H9 (cell line): ENCODE measurements around the gene SCD. TPM values are rescaled to one million over a fixed set of nuclear protein-coding genes. Genes with fewer than 3 reads are reported as not detected.

Source experiments
- DNase-seq: peaks from one replicate; pipeline ENCODE4 v3.0.0-alpha.2; 2017
- H2AFZ ChIP-seq: one replicate; pipeline ENCODE4 v1.6.1; 2013; ENCODE audit warnings: mild to moderate bottlenecking, low read length, control low read depth, moderate library complexity
- H2AK5ac ChIP-seq: 2 replicates; pipeline ENCODE4 v1.6.1; 2013; ENCODE audit warnings: low read length, control low read depth, mixed read lengths; ENCODE audit not compliant: insufficient read length
- H2BK120ac ChIP-seq: one replicate; pipeline ENCODE4 v1.6.1; 2013; ENCODE audit warnings: low read depth, mild to moderate bottlenecking, low read length, control low read depth, inconsistent platforms; ENCODE audit not compliant: poor library complexity, severe bottlenecking
- H2BK12ac ChIP-seq: 2 replicates; pipeline ENCODE4 v1.6.1; 2013; ENCODE audit warnings: low read length, control low read depth, mixed read lengths, low read depth; ENCODE audit not compliant: insufficient read length
- H2BK15ac ChIP-seq: 2 replicates; pipeline ENCODE4 v1.6.1; 2013; ENCODE audit warnings: low read depth, low read length, control low read depth
- H2BK20ac ChIP-seq: one replicate; pipeline ENCODE4 v1.6.1; 2013; ENCODE audit warnings: low read depth, mild to moderate bottlenecking, low read length, control low read depth, inconsistent platforms; ENCODE audit not compliant: poor library complexity, severe bottlenecking
- H2BK5ac ChIP-seq: 2 replicates; pipeline ENCODE4 v1.6.1; 2013; ENCODE audit warnings: low read length, control low read depth, mixed read lengths; ENCODE audit not compliant: insufficient read length
- H3K14ac ChIP-seq: 2 replicates; pipeline ENCODE4 v1.6.1; 2013; ENCODE audit warnings: low read length, control low read depth; ENCODE audit not compliant: insufficient read depth
- H3K18ac ChIP-seq: 2 replicates; pipeline ENCODE4 v1.6.1; 2013; ENCODE audit warnings: low read depth, mild to moderate bottlenecking, mixed read lengths, low read length, control low read depth; ENCODE audit not compliant: insufficient read length
- H3K23ac ChIP-seq: 2 replicates; pipeline ENCODE4 v1.6.1; 2013; ENCODE audit warnings: low read length, control low read depth, mixed read lengths, low read depth; ENCODE audit not compliant: insufficient read length
- H3K23me2 ChIP-seq: 2 replicates; pipeline ENCODE4 v1.6.1; 2013; ENCODE audit warnings: low read depth, mild to moderate bottlenecking, mixed read lengths, low read length, control low read depth; ENCODE audit not compliant: insufficient read length, poor library complexity, severe bottlenecking
- H3K27ac ChIP-seq: 2 replicates; pipeline ENCODE4 v1.5.1; 2013; ENCODE audit warnings: low read length, control low read depth, mixed read lengths, low read depth; ENCODE audit not compliant: insufficient read length
- H3K27me3 ChIP-seq: 2 replicates; pipeline ENCODE4 v1.6.1; 2013; ENCODE audit warnings: low read length, control low read depth, inconsistent platforms; ENCODE audit not compliant: insufficient read depth
- H3K4ac ChIP-seq: 2 replicates; pipeline ENCODE4 v1.6.1; 2013; ENCODE audit warnings: low read depth, mild to moderate bottlenecking, control low read depth, inconsistent platforms, low read length, moderate library complexity
- H3K4me1 ChIP-seq: 2 replicates; pipeline ENCODE4 v1.6.1; 2013; ENCODE audit warnings: low read length, control low read depth, inconsistent platforms; ENCODE audit not compliant: insufficient read depth
- H3K4me2 ChIP-seq: 2 replicates; pipeline ENCODE4 v1.6.1; 2013; ENCODE audit warnings: low read length, control low read depth, mixed read lengths; ENCODE audit not compliant: insufficient read length, insufficient read depth
- H3K56ac ChIP-seq: 2 replicates; pipeline ENCODE4 v1.6.1; 2013; ENCODE audit warnings: low read depth, mild to moderate bottlenecking, mixed read lengths, low read length, control low read depth; ENCODE audit not compliant: insufficient read length
- H3K79me1 ChIP-seq: 2 replicates; pipeline ENCODE4 v1.6.1; 2013; ENCODE audit warnings: low read depth, mild to moderate bottlenecking, moderate library complexity, low read length, control low read depth, inconsistent platforms; ENCODE audit not compliant: insufficient read depth, poor library complexity, severe bottlenecking
- H3K79me2 ChIP-seq: 2 replicates; pipeline ENCODE4 v1.6.1; 2013; ENCODE audit warnings: low read length, control low read depth, inconsistent platforms; ENCODE audit not compliant: insufficient read depth
- H3K9ac ChIP-seq: 2 replicates; pipeline ENCODE4 v1.6.1; 2013; ENCODE audit warnings: low read length, control low read depth, mixed read lengths; ENCODE audit not compliant: insufficient read length; ENCODE audit errors: extremely low read depth
- H3K9me3 ChIP-seq: one replicate; pipeline ENCODE4 v1.6.1; 2013; ENCODE audit warnings: low read depth, low read length, inconsistent platforms; ENCODE audit not compliant: control insufficient read depth
- H3T11ph ChIP-seq: one replicate; pipeline ENCODE4 v1.6.1; 2013; ENCODE audit warnings: mild to moderate bottlenecking, low read length, control low read depth, inconsistent platforms
- H4K20me1 ChIP-seq: one replicate; pipeline ENCODE4 v1.6.1; 2013; ENCODE audit not compliant: control insufficient read depth, insufficient read length, insufficient read depth
- H4K5ac ChIP-seq: 2 replicates; pipeline ENCODE4 v1.6.1; 2013; ENCODE audit warnings: low read depth, mild to moderate bottlenecking, mixed read lengths, low read length, control low read depth; ENCODE audit not compliant: insufficient read length
- H4K8ac ChIP-seq: replicated peaks from 2 replicates; pipeline ENCODE4 v1.6.1; 2013; ENCODE audit warnings: low read length, control low read depth, mixed read lengths, low read depth; ENCODE audit not compliant: insufficient read length
- H4K91ac ChIP-seq: 2 replicates; pipeline ENCODE4 v1.6.1; 2013; ENCODE audit warnings: low read depth, mild to moderate bottlenecking, moderate library complexity, mixed read lengths, low read length, control low read depth; ENCODE audit not compliant: insufficient read length
- H3K27ac Mint-ChIP-seq, 3 experiments: 2 replicates in 2 of 3; 3 replicates in 1 of 3; pipeline ENCODE4 v1.8.0; 2020 to 2021; ENCODE audit warnings: mixed read lengths in 3 of 3, mild to moderate bottlenecking in 1 of 3, moderate library complexity in 1 of 3
- H3K27me3 Mint-ChIP-seq: 2 replicates; pipeline ENCODE4 v1.8.0; 2021; ENCODE audit warnings: low read depth, mild to moderate bottlenecking, moderate library complexity, mixed read lengths
- H3K36me3 Mint-ChIP-seq, 3 experiments: 2 replicates in 2 of 3; 3 replicates in 1 of 3; pipeline ENCODE4 v1.8.0; 2020 to 2021; ENCODE audit warnings: low read depth in 3 of 3, mixed read lengths in 3 of 3; ENCODE audit not compliant: insufficient read depth in 1 of 3
- H3K4me1 Mint-ChIP-seq, 2 experiments: 2 replicates each; pipeline ENCODE4 v1.8.0; 2020; ENCODE audit warnings: mixed read lengths in 2 of 2
- H3K4me3 Mint-ChIP-seq, 2 experiments: 2 replicates in 1 of 2; 3 replicates in 1 of 2; pipeline ENCODE4 v1.8.0; 2020 to 2021; ENCODE audit warnings: mild to moderate bottlenecking in 2 of 2, mixed read lengths in 2 of 2, moderate library complexity in 1 of 2
- H3K9me3 Mint-ChIP-seq, 2 experiments: 2 replicates in 1 of 2; 3 replicates in 1 of 2; pipeline ENCODE4 v1.8.0; 2020; ENCODE audit warnings: mild to moderate bottlenecking in 2 of 2, mixed read lengths in 2 of 2, moderate library complexity in 1 of 2
- WGBS: extraction: QIAGEN DNeasy Blood & Tissue Kit; methylation state at CpG from one replicate; pipeline ENCODE4 v1.1.7; 2013; ENCODE audit warnings: missing lambda C conversion rate, low lambda C conversion rate, mixed read lengths; ENCODE audit not compliant: insufficient read length; ENCODE audit errors: extremely low coverage; 5-methylcytosine and 5-hydroxymethylcytosine counted together
- total RNA-seq: library from RNA; stranded (reverse); gene quantifications from 2 replicates; pipeline ENCODE4 v1.2.1, GENCODE V29; 2021
- TF ChIP-seq, protein P1 (sequence below): fragments of 200-600 bp; sonication (generic); conservative IDR thresholded peaks from 3 replicates; pipeline ENCODE4 v1.8.0; 2021; ENCODE audit warnings: antibody characterized with exemption, mild to moderate bottlenecking

The SCD gene
- total RNA-seq, 1 experiment from 2014 or later, result 354 TPM

DNA sequence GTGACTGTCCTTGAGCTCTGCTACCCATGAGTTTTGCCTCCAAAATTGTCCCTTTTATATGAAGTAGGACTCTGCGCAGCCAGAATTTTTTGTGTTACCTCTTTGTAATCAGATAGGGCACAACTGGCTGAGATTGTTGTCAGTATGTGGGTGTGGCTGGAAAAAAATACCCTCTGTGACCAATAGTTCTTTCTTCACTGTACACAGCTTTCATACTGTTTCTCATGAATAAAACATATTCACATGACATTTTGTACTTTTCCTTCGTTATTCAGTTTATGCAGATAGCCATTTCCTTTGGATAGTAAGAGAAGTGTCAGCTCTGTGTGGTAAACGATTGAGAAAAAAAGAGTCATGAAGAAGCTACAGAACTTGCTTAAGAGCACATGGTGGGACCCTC lies 66.1 kb downstream of the SCD start:
- Mint-ChIP-seq H3K27me3 (peaks cover 17% of the 10 kb centered on the region), H3K36me3 (no peaks in the 10 kb centered on the region), H3K9me3 (peaks cover 14 to 15% of the 10 kb centered on the region in 2 experiments; a peak in 4 of 5 replicates), H3K4me3 (no peak overlapping the region), H3K4me1 (no peaks in the 10 kb centered on the region), H3K27ac (no peak overlapping the region)
- Histone ChIP-seq H4K8ac (no peak overlapping the region), H2BK15ac (no peak overlapping the region), H3K79me2 (no peaks in the 10 kb centered on the region), H3K27me3 (no peaks in the 10 kb centered on the region), H4K91ac (no peak overlapping the region), H3T11ph (no peak overlapping the region), H3K18ac (no peak overlapping the region), H2AFZ (no peak overlapping the region), H2AK5ac (no peak overlapping the region), H3K9ac (no peak overlapping the region), H4K5ac (no peak overlapping the region), H3K14ac (no peak overlapping the region), H2BK5ac (no peak overlapping the region), H2BK120ac (no peak overlapping the region), H3K56ac (no peak overlapping the region), H2BK20ac (no peak overlapping the region), H4K20me1 (no peaks in the 10 kb centered on the region), H3K23me2 (no peaks in the 10 kb centered on the region), H3K4ac (no peak overlapping the region), H3K27ac (no peak overlapping the region), H3K4me2 (no peak overlapping the region), H3K9me3 (no peaks in the 10 kb centered on the region), H3K79me1 (no peaks in the 10 kb centered on the region), H2BK12ac (no peak overlapping the region), H3K4me1 (no peaks in the 10 kb centered on the region), H3K23ac (no peak overlapping the region)
- no peak for DNase-seq
- WGBS, result no CpG with 5 or more reads among the region's 3 CpGs
- TF ChIP-seq, protein P1, sequence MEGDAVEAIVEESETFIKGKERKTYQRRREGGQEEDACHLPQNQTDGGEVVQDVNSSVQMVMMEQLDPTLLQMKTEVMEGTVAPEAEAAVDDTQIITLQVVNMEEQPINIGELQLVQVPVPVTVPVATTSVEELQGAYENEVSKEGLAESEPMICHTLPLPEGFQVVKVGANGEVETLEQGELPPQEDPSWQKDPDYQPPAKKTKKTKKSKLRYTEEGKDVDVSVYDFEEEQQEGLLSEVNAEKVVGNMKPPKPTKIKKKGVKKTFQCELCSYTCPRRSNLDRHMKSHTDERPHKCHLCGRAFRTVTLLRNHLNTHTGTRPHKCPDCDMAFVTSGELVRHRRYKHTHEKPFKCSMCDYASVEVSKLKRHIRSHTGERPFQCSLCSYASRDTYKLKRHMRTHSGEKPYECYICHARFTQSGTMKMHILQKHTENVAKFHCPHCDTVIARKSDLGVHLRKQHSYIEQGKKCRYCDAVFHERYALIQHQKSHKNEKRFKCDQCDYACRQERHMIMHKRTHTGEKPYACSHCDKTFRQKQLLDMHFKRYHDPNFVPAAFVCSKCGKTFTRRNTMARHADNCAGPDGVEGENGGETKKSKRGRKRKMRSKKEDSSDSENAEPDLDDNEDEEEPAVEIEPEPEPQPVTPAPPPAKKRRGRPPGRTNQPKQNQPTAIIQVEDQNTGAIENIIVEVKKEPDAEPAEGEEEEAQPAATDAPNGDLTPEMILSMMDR, result no peak

Other genes with a start within 250 kb of the SCD start
- gene ERLIN1, start 161.2 kb upstream of the SCD start, total RNA-seq, result 33.0 and 33.5 TPM in 2 replicates
- 24.1 and 25.2 TPM in 2 replicates for gene CHUK, start 117.6 kb upstream of the SCD start, total RNA-seq
- gene CWF19L1, start 79.6 kb upstream of the SCD start, total RNA-seq, result 34.8 and 38.0 TPM in 2 replicates
- 69.8 and 75.5 TPM in 2 replicates for gene BLOC1S2, start 60.6 kb upstream of the SCD start, total RNA-seq
- gene PKD2L1, start 17.0 kb upstream of the SCD start, total RNA-seq, result 0.20 TPM in 1 of 2 replicates, not detected in the other
- gene WNT8B, start 115.8 kb downstream of the SCD start, total RNA-seq, result not detected in 2 replicates
- gene SEC31B, start 172.6 kb downstream of the SCD start, total RNA-seq, result 6.3 and 6.6 TPM in 2 replicates
- gene NDUFB8, start 182.6 kb downstream of the SCD start, total RNA-seq, result 194 and 205 TPM in 2 replicates
- 53.8 and 58.7 TPM in 2 replicates for gene HIF1AN, start 188.7 kb downstream of the SCD start, total RNA-seq